ENCODE results near the gene GTPBP2.

The GTPBP2 gene

DNA sequence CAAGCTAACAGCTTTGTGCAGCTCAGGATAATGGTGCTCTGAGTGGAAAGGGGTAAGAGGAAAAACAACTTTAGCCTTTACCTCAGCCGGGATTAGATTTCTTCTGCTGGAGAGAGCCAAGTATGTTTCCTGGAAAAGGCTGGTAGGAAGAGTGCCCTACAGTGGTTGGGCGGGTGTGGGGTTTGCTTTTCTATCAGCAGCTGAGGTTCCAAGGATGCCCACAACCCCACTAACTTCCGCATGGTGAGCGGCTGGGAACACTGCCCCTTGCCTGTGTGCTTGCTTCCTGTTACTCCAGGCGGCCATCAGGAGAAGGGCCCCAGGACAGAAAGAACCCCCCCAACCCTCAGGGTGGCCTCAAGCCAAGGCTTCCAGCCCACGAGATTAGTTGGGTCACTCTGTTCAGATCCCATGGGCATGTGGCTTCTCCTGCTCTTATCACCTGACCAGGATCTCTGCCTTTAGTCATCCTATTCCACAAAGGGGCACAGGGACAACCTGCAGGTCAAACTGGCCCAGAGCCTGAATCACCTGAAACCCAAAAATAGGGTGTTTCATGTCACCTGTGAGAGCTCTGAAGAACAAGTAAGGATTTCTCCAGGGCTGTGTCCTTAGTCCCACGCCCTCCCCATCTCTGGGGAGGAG is 48.0 kb upstream of the GTPBP2 start:
- TF ChIP-seq, protein P1, sequence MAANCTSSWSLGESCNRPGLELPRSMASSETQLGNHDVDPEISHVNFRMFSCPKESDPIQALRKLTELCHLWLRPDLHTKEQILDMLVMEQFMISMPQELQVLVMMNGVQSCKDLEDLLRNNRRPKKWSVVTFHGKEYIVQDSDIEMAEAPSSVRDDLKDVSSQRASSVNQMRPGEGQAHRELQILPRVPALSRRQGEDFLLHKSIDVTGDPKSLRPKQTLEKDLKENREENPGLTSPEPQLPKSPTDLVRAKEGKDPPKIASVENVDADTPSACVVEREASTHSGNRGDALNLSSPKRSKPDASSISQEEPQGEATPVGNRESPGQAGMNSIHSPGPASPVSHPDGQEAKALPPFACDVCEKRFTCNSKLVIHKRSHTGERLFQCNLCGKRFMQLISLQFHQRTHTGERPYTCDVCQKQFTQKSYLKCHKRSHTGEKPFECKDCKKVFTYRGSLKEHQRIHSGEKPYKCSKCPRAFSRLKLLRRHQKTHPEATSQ (tag by site-specific recombination; IDR thresholded peaks at IDR 0.05) = no peak
- TF ChIP-seq, protein P2, sequence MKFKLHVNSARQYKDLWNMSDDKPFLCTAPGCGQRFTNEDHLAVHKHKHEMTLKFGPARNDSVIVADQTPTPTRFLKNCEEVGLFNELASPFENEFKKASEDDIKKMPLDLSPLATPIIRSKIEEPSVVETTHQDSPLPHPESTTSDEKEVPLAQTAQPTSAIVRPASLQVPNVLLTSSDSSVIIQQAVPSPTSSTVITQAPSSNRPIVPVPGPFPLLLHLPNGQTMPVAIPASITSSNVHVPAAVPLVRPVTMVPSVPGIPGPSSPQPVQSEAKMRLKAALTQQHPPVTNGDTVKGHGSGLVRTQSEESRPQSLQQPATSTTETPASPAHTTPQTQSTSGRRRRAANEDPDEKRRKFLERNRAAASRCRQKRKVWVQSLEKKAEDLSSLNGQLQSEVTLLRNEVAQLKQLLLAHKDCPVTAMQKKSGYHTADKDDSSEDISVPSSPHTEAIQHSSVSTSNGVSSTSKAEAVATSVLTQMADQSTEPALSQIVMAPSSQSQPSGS (tag by site-specific recombination; IDR thresholded peaks at IDR 0.05; ENCODE audit: low read depth) = no peak
- TF ChIP-seq, protein P3, sequence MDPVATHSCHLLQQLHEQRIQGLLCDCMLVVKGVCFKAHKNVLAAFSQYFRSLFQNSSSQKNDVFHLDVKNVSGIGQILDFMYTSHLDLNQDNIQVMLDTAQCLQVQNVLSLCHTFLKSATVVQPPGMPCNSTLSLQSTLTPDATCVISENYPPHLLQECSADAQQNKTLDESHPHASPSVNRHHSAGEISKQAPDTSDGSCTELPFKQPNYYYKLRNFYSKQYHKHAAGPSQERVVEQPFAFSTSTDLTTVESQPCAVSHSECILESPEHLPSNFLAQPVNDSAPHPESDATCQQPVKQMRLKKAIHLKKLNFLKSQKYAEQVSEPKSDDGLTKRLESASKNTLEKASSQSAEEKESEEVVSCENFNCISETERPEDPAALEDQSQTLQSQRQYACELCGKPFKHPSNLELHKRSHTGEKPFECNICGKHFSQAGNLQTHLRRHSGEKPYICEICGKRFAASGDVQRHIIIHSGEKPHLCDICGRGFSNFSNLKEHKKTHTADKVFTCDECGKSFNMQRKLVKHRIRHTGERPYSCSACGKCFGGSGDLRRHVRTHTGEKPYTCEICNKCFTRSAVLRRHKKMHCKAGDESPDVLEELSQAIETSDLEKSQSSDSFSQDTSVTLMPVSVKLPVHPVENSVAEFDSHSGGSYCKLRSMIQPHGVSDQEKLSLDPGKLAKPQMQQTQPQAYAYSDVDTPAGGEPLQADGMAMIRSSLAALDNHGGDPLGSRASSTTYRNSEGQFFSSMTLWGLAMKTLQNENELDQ (tag by site-specific recombination; IDR thresholded peaks at IDR 0.05; ENCODE audit: low read depth) = no peak
- TF ChIP-seq KLF9 (tag by site-specific recombination; IDR thresholded peaks at IDR 0.05; ENCODE audit: low read depth) = no peak
- H3K4me3 ChIP-seq (ENCODE audit: low read depth, low read length) = no peak overlapping the region
- H3K9me3 ChIP-seq (ENCODE audit: control insufficient read depth, insufficient read depth, low read depth, low read length) = no peaks in the 10 kb centered on the region
- H3K27ac ChIP-seq (ENCODE audit: extremely low read depth, low read depth, low read length) = no peak overlapping the region
- no peaks in the 10 kb centered on the region for H3K4me1 ChIP-seq (ENCODE audit: control insufficient read depth, insufficient read depth, low read length)
- peaks cover 16 to 100% of the 10 kb centered on the region in 2 experiments for H3K36me3 ChIP-seq (ENCODE audit: control insufficient read depth in 2 of 2, insufficient read depth in 1 of 2, low read length in 2 of 2)
- CTCF ChIA-PET = interaction anchor here (0.9 to 2.9 kb wide), 2 partner anchors 9 to 11 kb away, joined by 4 to 11 read pairs; partner anchors contain the start of gene MRPS18A
- POLR2A ChIA-PET = interaction anchor here (1.7 kb wide), 1 partner anchor 26 kb away, joined by 4 read pairs; no protein-coding TSS in a partner anchor

DNA sequence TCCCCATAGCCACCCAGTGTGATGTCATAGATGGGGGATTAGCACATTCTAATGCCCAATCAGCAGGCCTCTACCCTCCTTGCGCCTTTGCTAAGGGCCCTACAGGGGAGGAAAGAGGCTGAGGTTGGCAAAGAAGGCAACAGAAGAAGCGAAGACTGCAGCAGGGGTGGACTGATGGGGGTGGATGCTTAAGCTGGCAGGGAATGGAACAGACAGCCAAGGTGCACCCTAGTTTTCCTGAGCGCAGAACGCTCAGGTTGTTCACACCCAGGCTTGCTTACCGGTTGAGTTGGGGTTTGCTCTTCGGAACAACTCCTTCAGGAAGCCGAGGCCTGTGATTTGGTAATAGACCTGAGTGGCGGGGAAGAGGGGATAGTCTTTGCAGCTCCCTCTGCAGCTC is 45.9 kb upstream of the GTPBP2 start:
- Histone ChIP-seq H3K9me3 (ENCODE audit: control insufficient read depth, insufficient read depth, low read depth, low read length) (no peaks in the 10 kb centered on the region), H3K36me3 (ENCODE audit: control insufficient read depth in 2 of 2, insufficient read depth in 1 of 2, low read length in 2 of 2) (peaks cover 11 to 96% of the 10 kb centered on the region in 2 experiments), H3K27ac (ENCODE audit: extremely low read depth, low read depth, low read length) (no peak overlapping the region), H3K4me1 (ENCODE audit: control insufficient read depth, insufficient read depth, low read length) (no peaks in the 10 kb centered on the region; the same call in 1 of the 2 replicates), H3K4me3 (ENCODE audit: low read depth, low read length) (no peak overlapping the region)
- POLR2A ChIA-PET = interaction anchor here (0.6 to 1.3 kb wide), 2 partner anchors 8 to 95 kb away, joined by 3 to 4 read pairs; partner anchors contain the start of gene VEGFA
- CTCF ChIA-PET = no interaction called here
- TF ChIP-seq, protein P4, sequence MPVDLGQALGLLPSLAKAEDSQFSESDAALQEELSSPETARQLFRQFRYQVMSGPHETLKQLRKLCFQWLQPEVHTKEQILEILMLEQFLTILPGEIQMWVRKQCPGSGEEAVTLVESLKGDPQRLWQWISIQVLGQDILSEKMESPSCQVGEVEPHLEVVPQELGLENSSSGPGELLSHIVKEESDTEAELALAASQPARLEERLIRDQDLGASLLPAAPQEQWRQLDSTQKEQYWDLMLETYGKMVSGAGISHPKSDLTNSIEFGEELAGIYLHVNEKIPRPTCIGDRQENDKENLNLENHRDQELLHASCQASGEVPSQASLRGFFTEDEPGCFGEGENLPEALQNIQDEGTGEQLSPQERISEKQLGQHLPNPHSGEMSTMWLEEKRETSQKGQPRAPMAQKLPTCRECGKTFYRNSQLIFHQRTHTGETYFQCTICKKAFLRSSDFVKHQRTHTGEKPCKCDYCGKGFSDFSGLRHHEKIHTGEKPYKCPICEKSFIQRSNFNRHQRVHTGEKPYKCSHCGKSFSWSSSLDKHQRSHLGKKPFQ (tag by site-specific recombination; IDR thresholded peaks at IDR 0.05) = no peak
- no peak for TF ChIP-seq ZNF571 (tag by site-specific recombination; IDR thresholded peaks at IDR 0.05)
- no peak for TF ChIP-seq ZNF530 (tag by site-specific recombination; IDR thresholded peaks at IDR 0.05; ENCODE audit: low read depth)
- no peak for TF ChIP-seq KLF8 (tag by site-specific recombination; IDR thresholded peaks at IDR 0.05)
- TF ChIP-seq ZNF660 (tag by site-specific recombination; IDR thresholded peaks at IDR 0.05) = no peak
- TF ChIP-seq ZNF560 (tag by site-specific recombination; IDR thresholded peaks at IDR 0.05; ENCODE audit: borderline replicate concordance) = no peak
- TF ChIP-seq KLF1 (tag by site-specific recombination; IDR thresholded peaks at IDR 0.05) = no peak
- TF ChIP-seq MEIS1 (CRISPR knock-in tag; IDR thresholded peaks at IDR 0.05; ENCODE audit: borderline replicate concordance) = no peak
- no peak for TF ChIP-seq ZFHX2 (tag by site-specific recombination; conservative IDR thresholded peaks at IDR 0.05)
- TF ChIP-seq GLI4 (tag by site-specific recombination; IDR thresholded peaks at IDR 0.05) = no peak
- TF ChIP-seq, protein P5, sequence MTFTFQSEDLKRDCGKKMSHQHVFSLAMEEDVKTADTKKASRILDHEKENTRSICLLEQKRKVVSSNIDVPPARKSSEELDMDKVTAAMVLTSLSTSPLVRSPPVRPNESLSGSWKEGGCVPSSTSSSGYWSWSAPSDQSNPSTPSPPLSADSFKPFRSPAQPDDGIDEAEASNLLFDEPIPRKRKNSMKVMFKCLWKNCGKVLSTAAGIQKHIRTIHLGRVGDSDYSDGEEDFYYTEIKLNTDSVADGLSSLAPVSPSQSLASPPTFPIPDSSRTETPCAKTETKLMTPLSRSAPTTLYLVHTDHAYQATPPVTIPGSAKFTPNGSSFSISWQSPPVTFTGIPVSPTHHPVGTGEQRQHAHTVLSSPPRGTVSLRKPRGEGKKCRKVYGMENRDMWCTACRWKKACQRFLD (tag by site-specific recombination; IDR thresholded peaks at IDR 0.05) = no peak
- no peak for TF ChIP-seq ZBTB21 (tag by site-specific recombination; IDR thresholded peaks at IDR 0.05)
- TF ChIP-seq, protein P3 (tag by site-specific recombination; IDR thresholded peaks at IDR 0.05; ENCODE audit: low read depth) = no peak
- TF ChIP-seq ZFP69B (tag by site-specific recombination; IDR thresholded peaks at IDR 0.05) = no peak
- TF ChIP-seq, protein P6, sequence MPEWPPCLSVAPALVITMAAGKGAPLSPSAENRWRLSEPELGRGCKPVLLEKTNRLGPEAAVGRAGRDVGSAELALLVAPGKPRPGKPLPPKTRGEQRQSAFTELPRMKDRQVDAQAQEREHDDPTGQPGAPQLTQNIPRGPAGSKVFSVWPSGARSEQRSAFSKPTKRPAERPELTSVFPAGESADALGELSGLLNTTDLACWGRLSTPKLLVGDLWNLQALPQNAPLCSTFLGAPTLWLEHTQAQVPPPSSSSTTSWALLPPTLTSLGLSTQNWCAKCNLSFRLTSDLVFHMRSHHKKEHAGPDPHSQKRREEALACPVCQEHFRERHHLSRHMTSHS (tag by site-specific recombination; IDR thresholded peaks at IDR 0.05) = no peak
